Measurements from ENCODE around the gene JARID2. TPM values are rescaled to one million over a fixed set of nuclear protein-coding genes. Genes with fewer than 3 reads are reported as not detected.
A peak's percentile ranks its signal among the peaks of the same experiment; 100 is the strongest.

Gene JARID2
- total and polyA plus RNA-seq, 12 donors: 2.3 to 11.6 (median 8.7) TPM

GRCh38 chr6:15350386-15351083 lies 104.7 kb downstream of the JARID2 start:
- no peaks in the 10 kb centered on the region for H3K9me3 ChIP-seq
- H3K27ac ChIP-seq: no peak overlapping the region
- DNase-seq: no peak
- no peak for TF ChIP-seq CTCF (IDR thresholded peaks at IDR 0.05)
- peaks cover 8 to 61% (median 20%) of the 10 kb centered on the region in 9 donors for H3K4me1 ChIP-seq
- no peak overlapping the region for H3K4me3 ChIP-seq
- no peaks in the 10 kb centered on the region for H3K36me3 ChIP-seq
- 81 to 85% methylated on average over 6 of the region's 6 CpGs for WGBS, 2 donors
- intact Hi-C loops (cut with DNase I): no loop called here
- no peaks in the 10 kb centered on the region for H3K27me3 ChIP-seq
- ATAC-seq: peak in 1 of 8 donors; percentile 27

- peaks cover 8 to 66% (median 20%) of the 10 kb centered on the region in 9 donors for H3K4me1 ChIP-seq
- no peak for TF ChIP-seq CTCF (IDR thresholded peaks at IDR 0.05)
- intact Hi-C loops (cut with DNase I): no loop called here
- no peaks in the 10 kb centered on the region for H3K36me3 ChIP-seq
- ATAC-seq: peak; percentile 76 to 97 (median 84)
- no peaks in the 10 kb centered on the region for H3K27me3 ChIP-seq
- 50 to 56% methylated on average over 3 of the region's 3 CpGs for WGBS, 2 donors
- H3K4me3 ChIP-seq: no peak overlapping the region
- peak overlapping the region in 1 of 10 donors; percentile 20 for H3K27ac ChIP-seq
- no peaks in the 10 kb centered on the region for H3K9me3 ChIP-seq
- DNase-seq: peak in 1 of 2 donors; percentile 48
Measured at GRCh38 chr6:15351631-15352030, 105.8 kb downstream of the JARID2 start.

GRCh38 chr6:15352220-15352619 lies 106.4 kb downstream of the JARID2 start:
- TF ChIP-seq CTCF (IDR thresholded peaks at IDR 0.05): no peak
- Histone ChIP-seq H3K27ac (peak overlapping the region in 1 of 10 donors; percentile 20), H3K9me3 (no peaks in the 10 kb centered on the region), H3K36me3 (no peaks in the 10 kb centered on the region), H3K4me3 (no peak overlapping the region), H3K4me1 (peaks cover 8 to 70% (median 20%) of the 10 kb centered on the region in 9 donors), H3K27me3 (no peaks in the 10 kb centered on the region)
- intact Hi-C loops (cut with DNase I): no loop called here
- ATAC-seq (peak in 7 of 8 donors; percentile 13 to 43 (median 29)), DNase-seq (no peak)
- 31 to 41% methylated on average over 4 of the region's 4 CpGs for WGBS, 2 donors

- H3K9me3 ChIP-seq: no peaks in the 10 kb centered on the region
- intact Hi-C loops (cut with DNase I): no loop called here
- peaks cover 8 to 71% (median 26%) of the 10 kb centered on the region in 9 donors for H3K4me1 ChIP-seq
- no peak for TF ChIP-seq CTCF (IDR thresholded peaks at IDR 0.05)
- 60 to 65% methylated on average over 2 of the region's 2 CpGs for WGBS, 2 donors
- DNase-seq (no peak), ATAC-seq (no peak)
- no peak overlapping the region for H3K4me3 ChIP-seq
- no peak overlapping the region for H3K27ac ChIP-seq
- no peaks in the 10 kb centered on the region for H3K36me3 ChIP-seq
- no peaks in the 10 kb centered on the region for H3K27me3 ChIP-seq
Measured at GRCh38 chr6:15352845-15353244, 107.0 kb downstream of the JARID2 start.

Measured in heart right ventricle (tissue), 16 donors.